Neutrophil (primary cell): Measurements from ENCODE around the gene CLEC12A.
A peak's percentile ranks its signal among the peaks of the same experiment; 100 is the strongest.

Experiments
- H3K27ac ChIP-seq: fragments of 200-600 bp; sonication (generic); 2 replicates; pipeline ENCODE4 v1.5.1; 2016; ENCODE audit warnings: mild to moderate bottlenecking, moderate library complexity
- H3K27me3 ChIP-seq: fragments of 200-600 bp; sonication (generic); 2 replicates; pipeline ENCODE4 v1.6.0; 2016; ENCODE audit warnings: mild to moderate bottlenecking
- H3K36me3 ChIP-seq: fragments of 200-600 bp; sonication (generic); 2 replicates; pipeline ENCODE4 v1.5.1; 2017
- H3K4me1 ChIP-seq, 2 experiments: fragments of 200-600 bp in 1 of 2; sonication (generic) in 1 of 2; 1 replicate in 1 of 2; 2 replicates in 1 of 2; pipeline versions ENCODE4 v1.5.1 to v1.6.1; 2013 to 2016; ENCODE audit warnings: low read depth in 1 of 2, low read length in 1 of 2, mild to moderate bottlenecking in 1 of 2, moderate library complexity in 1 of 2; ENCODE audit not compliant: control insufficient read depth in 1 of 2, insufficient read depth in 1 of 2
- H3K4me3 ChIP-seq, 2 experiments: fragments of 200-600 bp in 1 of 2; sonication (generic) in 1 of 2; 1 replicate in 1 of 2; 2 replicates in 1 of 2; pipeline ENCODE4 v1.5.1; 2013 to 2016; ENCODE audit warnings: low read depth in 1 of 2, low read length in 1 of 2, mild to moderate bottlenecking in 1 of 2, moderate library complexity in 1 of 2
- H3K9me3 ChIP-seq: fragments of 200-600 bp; sonication (generic); 2 replicates; pipeline ENCODE4 v1.5.1; 2016
- TF ChIP-seq, protein P1 (sequence below): fragments of 200-600 bp; sonication (generic); IDR thresholded peaks from 2 replicates; pipeline ENCODE4 v1.5.1; 2016; ENCODE audit warnings: antibody characterized with exemption

Gene CLEC12A

GRCh38 chr12:9971181-9971580 lies at the start of gene CLEC12A:
Gene CLEC12A (plus strand): TSS chr12:9971409. CDS start chr12:9971597, 188 bp downstream.
- no peaks in the 10 kb centered on the region for H3K9me3 ChIP-seq
- TF ChIP-seq, protein P1, sequence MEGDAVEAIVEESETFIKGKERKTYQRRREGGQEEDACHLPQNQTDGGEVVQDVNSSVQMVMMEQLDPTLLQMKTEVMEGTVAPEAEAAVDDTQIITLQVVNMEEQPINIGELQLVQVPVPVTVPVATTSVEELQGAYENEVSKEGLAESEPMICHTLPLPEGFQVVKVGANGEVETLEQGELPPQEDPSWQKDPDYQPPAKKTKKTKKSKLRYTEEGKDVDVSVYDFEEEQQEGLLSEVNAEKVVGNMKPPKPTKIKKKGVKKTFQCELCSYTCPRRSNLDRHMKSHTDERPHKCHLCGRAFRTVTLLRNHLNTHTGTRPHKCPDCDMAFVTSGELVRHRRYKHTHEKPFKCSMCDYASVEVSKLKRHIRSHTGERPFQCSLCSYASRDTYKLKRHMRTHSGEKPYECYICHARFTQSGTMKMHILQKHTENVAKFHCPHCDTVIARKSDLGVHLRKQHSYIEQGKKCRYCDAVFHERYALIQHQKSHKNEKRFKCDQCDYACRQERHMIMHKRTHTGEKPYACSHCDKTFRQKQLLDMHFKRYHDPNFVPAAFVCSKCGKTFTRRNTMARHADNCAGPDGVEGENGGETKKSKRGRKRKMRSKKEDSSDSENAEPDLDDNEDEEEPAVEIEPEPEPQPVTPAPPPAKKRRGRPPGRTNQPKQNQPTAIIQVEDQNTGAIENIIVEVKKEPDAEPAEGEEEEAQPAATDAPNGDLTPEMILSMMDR: no peak

DNA sequence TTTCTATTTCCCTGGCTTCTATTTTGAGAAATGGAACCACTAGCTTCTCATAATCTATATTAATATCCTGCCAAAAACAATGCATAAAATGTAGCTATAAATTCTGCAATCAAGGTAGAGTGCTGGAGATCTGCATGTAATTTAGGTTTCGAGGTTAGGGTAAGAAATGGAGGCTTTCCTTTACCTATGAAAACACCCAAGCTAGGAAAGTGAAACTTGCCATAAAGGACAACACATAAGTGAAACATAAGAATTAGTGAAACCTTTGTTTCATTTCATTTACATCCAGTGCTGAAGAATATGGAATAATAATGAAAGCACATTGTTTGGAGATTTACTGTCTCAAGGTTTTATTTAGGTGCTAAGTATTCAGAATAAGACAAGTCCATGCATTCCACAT lies 48.8 kb upstream of the CLEC12A start:
- Histone ChIP-seq H3K4me3 (no peak overlapping the region), H3K9me3 (no peaks in the 10 kb centered on the region), H3K36me3 (no peaks in the 10 kb centered on the region), H3K27ac (no peak overlapping the region), H3K27me3 (no peaks in the 10 kb centered on the region), H3K4me1 (peaks cover 5 to 18% of the 10 kb centered on the region in 2 experiments)
- TF ChIP-seq, protein P1: no peak

More at GRCh38 chr12:9971181-9971580, at the start of gene CLEC12A:
- Histone ChIP-seq H3K4me1 (peaks cover 65 to 83% of the 10 kb centered on the region in 2 experiments), H3K4me3 (peak within 1 kb of the TSS; percentile 49 to 68), H3K36me3 (no peaks in the 10 kb centered on the region), H3K27me3 (no peaks in the 10 kb centered on the region), H3K27ac (peak within 1 kb of the TSS; percentile 82)

- TF ChIP-seq, protein P1: peak; percentile 23
- no peak overlapping the region for H3K27ac ChIP-seq
- no peaks in the 10 kb centered on the region for H3K36me3 ChIP-seq
- H3K27me3 ChIP-seq: no peaks in the 10 kb centered on the region
- peaks cover 5 to 20% of the 10 kb centered on the region in 2 experiments for H3K4me1 ChIP-seq
- peak overlapping the region in 1 of 2 experiments; percentile 15 for H3K4me3 ChIP-seq
- H3K9me3 ChIP-seq: no peaks in the 10 kb centered on the region
Measured at GRCh38 chr12:9925705-9926393, 45.4 kb upstream of the CLEC12A start.

- Histone ChIP-seq H3K4me1 (peaks cover 5 to 20% of the 10 kb centered on the region in 2 experiments), H3K27ac (no peak overlapping the region), H3K9me3 (no peaks in the 10 kb centered on the region), H3K36me3 (no peaks in the 10 kb centered on the region), H3K4me3 (no peak overlapping the region), H3K27me3 (no peaks in the 10 kb centered on the region)
- TF ChIP-seq, protein P1: no peak
Measured at GRCh38 chr12:9926876-9927275, 44.3 kb upstream of the CLEC12A start.

DNA sequence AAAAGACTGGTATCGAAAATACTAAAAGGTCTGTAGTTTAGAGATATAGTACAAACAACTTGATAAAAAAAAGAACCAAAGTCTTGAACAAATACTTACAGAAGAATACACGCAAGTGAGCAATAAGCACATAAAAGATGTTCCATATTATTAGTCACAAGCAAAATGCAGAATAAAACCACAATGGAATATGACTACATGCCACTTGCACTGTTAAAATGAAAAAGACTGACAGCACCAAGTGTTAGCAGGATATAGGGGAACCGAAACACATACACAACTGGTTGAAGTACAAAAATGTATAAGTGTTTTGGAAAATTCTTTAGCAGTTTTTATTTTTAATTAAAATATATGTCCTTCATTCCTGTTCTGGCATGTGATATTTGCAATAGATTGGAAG lies 42.6 kb upstream of the CLEC12A start:
- H3K36me3 ChIP-seq: no peaks in the 10 kb centered on the region
- H3K4me3 ChIP-seq: no peak overlapping the region
- TF ChIP-seq, protein P1: no peak
- H3K27ac ChIP-seq: no peak overlapping the region
- H3K9me3 ChIP-seq: no peaks in the 10 kb centered on the region
- peaks cover 5 to 21% of the 10 kb centered on the region in 2 experiments for H3K4me1 ChIP-seq
- no peaks in the 10 kb centered on the region for H3K27me3 ChIP-seq
